ENCODE data around the gene LTO1.

The LTO1 gene

DNA sequence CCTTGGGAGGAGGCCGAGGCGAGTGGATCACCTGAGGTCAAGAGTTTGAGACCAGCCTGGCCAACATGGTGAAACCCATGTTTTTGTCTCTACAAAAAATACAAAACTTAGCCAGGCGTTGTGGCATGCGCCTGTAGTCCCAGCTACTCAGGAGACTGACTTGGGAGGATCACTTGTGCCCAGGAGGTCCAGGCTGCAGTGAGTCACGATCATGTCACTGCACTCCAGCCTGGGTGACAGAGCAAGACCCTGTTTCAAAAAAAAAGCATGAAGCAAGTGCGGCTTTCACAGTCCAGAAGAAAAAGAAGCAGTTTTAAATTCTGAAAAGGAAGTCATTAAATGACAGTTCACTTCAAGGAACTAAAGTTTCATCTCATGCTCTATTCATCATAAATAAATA lies 7.1 kb upstream of the LTO1 start:
- no peaks in the 10 kb centered on the region for H3K36me3 ChIP-seq (ENCODE audit: low read depth)
- H3K9me3 ChIP-seq (ENCODE audit: severe bottlenecking): no peaks in the 10 kb centered on the region
- no peak overlapping the region for H3K27ac ChIP-seq (ENCODE audit: poor library complexity, severe bottlenecking)
- ATAC-seq (ENCODE audit: low read depth) (no peak), DNase-seq (ENCODE audit: low spot score) (no peak)
- H3K27me3 ChIP-seq (ENCODE audit: insufficient read depth, poor library complexity, severe bottlenecking): no peaks in the 10 kb centered on the region
- TF ChIP-seq CTCF (IDR thresholded peaks at IDR 0.05; ENCODE audit: poor library complexity, severe bottlenecking): no peak
- no peaks in the 10 kb centered on the region for H3K4me1 ChIP-seq (ENCODE audit: insufficient read depth, poor library complexity, severe bottlenecking)
- no peak overlapping the region for H3K4me3 ChIP-seq (ENCODE audit: severe bottlenecking)

DNA sequence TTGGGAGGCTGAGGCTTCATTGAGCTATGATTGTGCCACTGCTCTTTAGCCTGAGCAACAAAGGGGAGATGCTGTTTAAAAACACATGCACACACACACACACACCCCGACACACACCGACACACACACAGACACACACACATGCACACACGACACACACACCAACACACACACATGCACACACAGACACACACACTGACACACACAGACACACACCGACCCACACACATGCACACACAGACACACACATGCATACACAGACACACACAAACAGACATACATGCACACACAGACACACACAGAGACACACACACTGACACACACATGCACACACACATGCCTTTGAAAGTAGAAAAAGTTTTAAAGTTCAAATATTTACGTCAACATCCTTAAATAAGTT lies 5.5 kb upstream of the LTO1 start:
- H3K4me1 ChIP-seq (ENCODE audit: insufficient read depth, poor library complexity, severe bottlenecking): no peaks in the 10 kb centered on the region
- H3K27ac ChIP-seq (ENCODE audit: poor library complexity, severe bottlenecking): no peak overlapping the region
- H3K36me3 ChIP-seq (ENCODE audit: low read depth): no peaks in the 10 kb centered on the region
- no peak overlapping the region for H3K4me3 ChIP-seq (ENCODE audit: severe bottlenecking)
- H3K9me3 ChIP-seq (ENCODE audit: severe bottlenecking): no peaks in the 10 kb centered on the region
- no peak for ATAC-seq (ENCODE audit: low read depth)
- DNase-seq (ENCODE audit: low spot score): no peak
- H3K27me3 ChIP-seq (ENCODE audit: insufficient read depth, poor library complexity, severe bottlenecking): no peaks in the 10 kb centered on the region
- no peak for TF ChIP-seq CTCF (IDR thresholded peaks at IDR 0.05; ENCODE audit: poor library complexity, severe bottlenecking)

DNA sequence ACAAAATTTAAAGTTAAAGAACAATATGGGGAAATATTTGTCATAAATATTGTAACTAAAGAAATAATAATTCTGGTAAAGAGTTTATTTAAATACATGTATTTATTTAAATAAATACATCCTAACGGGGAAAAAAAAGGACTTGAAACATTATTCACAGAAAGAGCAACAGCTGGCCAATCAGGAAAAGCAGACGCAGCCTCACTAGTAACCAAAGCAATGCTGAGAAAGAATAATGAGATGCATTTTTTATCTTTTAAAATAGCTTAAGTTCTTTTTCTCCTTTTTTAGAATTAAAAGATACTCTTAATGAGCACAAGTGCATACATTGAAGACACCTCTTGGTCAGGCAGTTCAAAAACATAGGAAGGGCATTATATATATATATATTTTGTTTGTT lies 2.6 kb upstream of the LTO1 start:
- no peaks in the 10 kb centered on the region for H3K4me1 ChIP-seq (ENCODE audit: insufficient read depth, poor library complexity, severe bottlenecking)
- H3K9me3 ChIP-seq (ENCODE audit: severe bottlenecking): no peaks in the 10 kb centered on the region
- TF ChIP-seq CTCF (IDR thresholded peaks at IDR 0.05; ENCODE audit: poor library complexity, severe bottlenecking): no peak
- peaks cover 6% of the 10 kb centered on the region; the same call in 1 of the 2 replicates for H3K36me3 ChIP-seq (ENCODE audit: low read depth)
- ATAC-seq (ENCODE audit: low read depth): no peak
- no peak overlapping the region for H3K27ac ChIP-seq (ENCODE audit: poor library complexity, severe bottlenecking)
- H3K4me3 ChIP-seq (ENCODE audit: severe bottlenecking): no peak overlapping the region
- H3K27me3 ChIP-seq (ENCODE audit: insufficient read depth, poor library complexity, severe bottlenecking): no peaks in the 10 kb centered on the region
- no peak for DNase-seq (ENCODE audit: low spot score)

DNA sequence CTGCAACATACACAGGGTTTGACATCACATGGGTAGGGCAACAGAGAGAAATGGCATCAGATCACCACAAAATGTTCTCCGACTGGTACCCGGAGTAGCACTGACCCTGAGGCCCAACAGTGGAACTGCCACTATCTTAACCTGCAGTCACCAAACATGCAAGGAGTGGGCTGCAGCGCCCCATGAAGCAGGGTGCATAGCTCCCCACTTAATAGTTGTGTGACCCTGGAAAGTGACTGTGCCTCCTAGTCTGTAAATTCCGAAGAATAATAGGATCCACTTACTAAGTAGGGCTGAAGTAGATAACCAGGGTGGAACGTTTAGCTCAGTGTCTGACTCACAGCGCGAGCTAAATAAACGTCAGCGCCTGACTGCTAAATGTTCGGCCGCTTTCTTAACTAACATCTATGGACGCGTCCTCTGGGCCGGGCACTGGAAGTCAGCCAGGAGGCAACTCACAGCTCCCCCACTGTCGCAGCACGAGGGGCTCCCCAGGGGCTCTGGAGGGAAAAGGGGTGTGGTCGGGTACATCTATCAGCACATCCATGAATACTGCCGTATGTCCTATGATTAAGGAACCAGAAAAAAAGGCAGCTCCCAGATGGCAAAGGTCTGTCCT lies 777 bp downstream of the LTO1 start:
- no peaks in the 10 kb centered on the region for H3K27me3 ChIP-seq (ENCODE audit: insufficient read depth, poor library complexity, severe bottlenecking)
- peaks cover 32% of the 10 kb centered on the region for H3K36me3 ChIP-seq (ENCODE audit: low read depth)
- TF ChIP-seq CTCF (IDR thresholded peaks at IDR 0.05; ENCODE audit: poor library complexity, severe bottlenecking): no peak
- DNase-seq (ENCODE audit: low spot score): no peak
- peak overlapping the region; percentile 73 for H3K4me3 ChIP-seq (ENCODE audit: severe bottlenecking)
- H3K9me3 ChIP-seq (ENCODE audit: severe bottlenecking): no peaks in the 10 kb centered on the region
- ATAC-seq (ENCODE audit: low read depth): peak; percentile 37; the same call in 1 of the 3 replicates
- H3K4me1 ChIP-seq (ENCODE audit: insufficient read depth, poor library complexity, severe bottlenecking): no peaks in the 10 kb centered on the region
- peak overlapping the region; percentile 52 for H3K27ac ChIP-seq (ENCODE audit: poor library complexity, severe bottlenecking)

- no peak for TF ChIP-seq CTCF (IDR thresholded peaks at IDR 0.05; ENCODE audit: poor library complexity, severe bottlenecking)
- ATAC-seq (ENCODE audit: low read depth) (no peak), DNase-seq (ENCODE audit: low spot score) (no peak)
- Histone ChIP-seq H3K4me3 (ENCODE audit: severe bottlenecking) (no peak overlapping the region), H3K9me3 (ENCODE audit: severe bottlenecking) (no peaks in the 10 kb centered on the region), H3K4me1 (ENCODE audit: insufficient read depth, poor library complexity, severe bottlenecking) (no peaks in the 10 kb centered on the region), H3K27me3 (ENCODE audit: insufficient read depth, poor library complexity, severe bottlenecking) (no peaks in the 10 kb centered on the region), H3K36me3 (ENCODE audit: low read depth) (peaks cover 35% of the 10 kb centered on the region), H3K27ac (ENCODE audit: poor library complexity, severe bottlenecking) (no peak overlapping the region)
Observed at GRCh38 chr11:69671734-69672465, 3.3 kb downstream of the LTO1 start.
